K562 (cell line): Measurements from ENCODE around the gene HES5. TPM values are rescaled to one million over a fixed set of nuclear protein-coding genes. Genes with fewer than 3 reads are reported as not detected.

ENCODE experiments used
- BCL6 ChIP-seq: fragments of 250-450 bp; sonication (Bioruptor Pico); IDR thresholded peaks from 2 replicates; pipeline ENCODE4 v1.4.0; 2020
- BHLHE40 ChIP-seq: IDR thresholded peaks from 2 replicates; pipeline ENCODE4 v1.6.1; 2011; ENCODE audit warnings: low read length, improper control_type of control experiment
- CBFA2T2 ChIP-seq: fragments of 450-650 bp; conservative IDR thresholded peaks from 2 replicates; pipeline ENCODE4 v1.6.1; 2017; ENCODE audit warnings: mild to moderate bottlenecking
- CBFA2T3 ChIP-seq: fragments of 450-650 bp; IDR thresholded peaks from 2 replicates; pipeline ENCODE4 v1.6.1; 2017
- CCNT2 ChIP-seq: IDR thresholded peaks from 2 replicates; pipeline ENCODE4 v1.6.1; 2011; ENCODE audit warnings: borderline replicate concordance, low read depth, mild to moderate bottlenecking, moderate library complexity, mixed read lengths, low read length; ENCODE audit not compliant: insufficient read length; ENCODE audit errors: extremely low read depth
- E2F6 ChIP-seq, 2 experiments: IDR thresholded peaks; 2 replicates each; pipeline ENCODE4 v1.6.1; 2011; ENCODE audit warnings: borderline replicate concordance in 1 of 2, control low read depth in 1 of 2, low read depth in 1 of 2, low read length in 1 of 2, mild to moderate bottlenecking in 1 of 2, mixed read lengths in 1 of 2, moderate library complexity in 1 of 2; ENCODE audit not compliant: insufficient read depth in 1 of 2, insufficient read length in 1 of 2, poor library complexity in 1 of 2, severe bottlenecking in 1 of 2; ENCODE audit errors: extremely low read depth in 1 of 2
- HEY1 ChIP-seq: fragments of 250-450 bp; sonication (Bioruptor Pico); IDR thresholded peaks from 2 replicates; pipeline ENCODE4 v1.5.0; 2020; ENCODE audit warnings: mild to moderate bottlenecking, moderate library complexity, borderline replicate concordance
- NR4A1 ChIP-seq, 2 experiments: fragments of 250-450 bp in 1 of 2; fragments of 450-650 bp in 1 of 2; sonication (Bioruptor Pico) in 1 of 2; IDR thresholded peaks; 2 replicates each; pipeline versions ENCODE4 v1.4.0 to v1.6.1; 2016 to 2020; ENCODE audit warnings: mild to moderate bottlenecking in 2 of 2, missing compliant biosample characterization in 1 of 2, missing genetic modification characterization in 1 of 2, moderate library complexity in 1 of 2
- PYGO2 ChIP-seq: fragments of 450-650 bp; IDR thresholded peaks from 2 replicates; pipeline ENCODE4 v1.6.1; 2016; ENCODE audit warnings: mild to moderate bottlenecking, missing genetic modification characterization, moderate library complexity, missing compliant biosample characterization
- RBM39 ChIP-seq: fragments of 200-400 bp; formaldehyde crosslinking; optimal IDR thresholded peaks from 2 replicates; pipeline ENCODE3; 2018; ENCODE audit warnings: low read depth, low read length
- SMARCB1 ChIP-seq: IDR thresholded peaks from 2 replicates; pipeline ENCODE4 v1.6.1; 2011; ENCODE audit warnings: improper control_type of control experiment, low read depth; ENCODE audit not compliant: insufficient read length
- SMARCE1 ChIP-seq: fragments of 450-650 bp; IDR thresholded peaks from 2 replicates; pipeline ENCODE4 v1.7.1; 2016; ENCODE audit warnings: mild to moderate bottlenecking
- SNIP1 ChIP-seq: fragments of 450-650 bp; IDR thresholded peaks from 2 replicates; pipeline ENCODE4 v1.7.1; 2017; ENCODE audit warnings: low read depth, mild to moderate bottlenecking
- SOX6 ChIP-seq: fragments of 450-650 bp; IDR thresholded peaks from 2 replicates; pipeline ENCODE4 v1.6.1; 2014; ENCODE audit warnings: mild to moderate bottlenecking
- TOE1 ChIP-seq, 2 experiments: fragments of 450-650 bp in 1 of 2; sonication (generic) in 1 of 2; formaldehyde crosslinking in 1 of 2; IDR thresholded peaks; 2 replicates each; pipeline versions ENCODE4 v1.7.1 to v1.8.0; 2016 to 2022; ENCODE audit warnings: borderline replicate concordance in 2 of 2, mild to moderate bottlenecking in 2 of 2, antibody characterized with exemption in 1 of 2, inconsistent platforms in 1 of 2, low read depth in 1 of 2, missing genetic modification reagents in 1 of 2, moderate library complexity in 1 of 2
- USF1 ChIP-seq: sonication (generic); formaldehyde crosslinking; IDR thresholded peaks from 2 replicates; pipeline ENCODE4 v1.9.0; 2022; ENCODE audit warnings: mild to moderate bottlenecking, missing genetic modification reagents
- ZBTB17 ChIP-seq: fragments of 450-650 bp; formaldehyde crosslinking; IDR thresholded peaks from 2 replicates; pipeline ENCODE4 v1.4.0; 2020; ENCODE audit warnings: mild to moderate bottlenecking
- ZNF12 ChIP-seq: sonication (generic); formaldehyde crosslinking; IDR thresholded peaks from 2 replicates; pipeline ENCODE4 v1.4.0; 2020; ENCODE audit warnings: mild to moderate bottlenecking, missing genetic modification reagents
- ZNF311 ChIP-seq: fragments of 250-450 bp; sonication (Bioruptor Pico); IDR thresholded peaks from 2 replicates; pipeline ENCODE4 v1.4.0; 2020; ENCODE audit warnings: mild to moderate bottlenecking, moderate library complexity
- ZNF79 ChIP-seq: fragments of 250-450 bp; sonication (Bioruptor Pico); IDR thresholded peaks from 2 replicates; pipeline ENCODE4 v1.4.0; 2020; ENCODE audit warnings: low read depth, mild to moderate bottlenecking, moderate library complexity
- polyA plus RNA-seq, 8 experiments: library from polyadenylated mRNA; depleted of rRNA in 4 of 8; stranded (reverse) in 5 of 8; unstranded in 3 of 8; fragments of >200 nt; fragmentation: Nextera tagmentation in 2 of 8; fragmentation: Illumina TruSeq in 1 of 8; extraction: Ambion mirVana in 2 of 8; extraction: Trizol in 1 of 8; gene quantifications; 2 replicates each; pipeline versions ENCODE4 v1.2.1 to v1.2.3, GENCODE V29; 2011 to 2014; ENCODE audit warnings: inconsistent platforms in 1 of 8, missing spikeins in 1 of 8
- total RNA-seq, 7 experiments: library from RNA; depleted of rRNA in 6 of 7; stranded (reverse); fragments of >200 nt in 6 of 7; fragmentation: Illumina TruSeq in 2 of 7; extraction: Trizol in 2 of 7; gene quantifications; 2 replicates each; pipeline versions ENCODE4 v1.2.1 to v1.2.3, GENCODE V29; 2011 to 2021; ENCODE audit warnings: low replicate concordance in 1 of 7
- TF ChIP-seq, protein P1 (sequence below): fragments of 250-450 bp; sonication (Bioruptor Pico); IDR thresholded peaks from 2 replicates; pipeline ENCODE4 v1.4.0; 2020; ENCODE audit warnings: mild to moderate bottlenecking, moderate library complexity
- TF ChIP-seq, protein P2 (sequence below), 2 experiments: IDR thresholded peaks; 2 replicates each; pipeline ENCODE4 v1.6.1; 2012; ENCODE audit warnings: improper control_type of control experiment in 2 of 2, low read depth in 2 of 2, low read length in 2 of 2, borderline replicate concordance in 1 of 2

Gene HES5
- total and polyA plus RNA-seq, 9 of the 15 experiments (the other 6 are each of a cell fraction or from before 2014, with no cell fraction given) = not detected

DNA sequence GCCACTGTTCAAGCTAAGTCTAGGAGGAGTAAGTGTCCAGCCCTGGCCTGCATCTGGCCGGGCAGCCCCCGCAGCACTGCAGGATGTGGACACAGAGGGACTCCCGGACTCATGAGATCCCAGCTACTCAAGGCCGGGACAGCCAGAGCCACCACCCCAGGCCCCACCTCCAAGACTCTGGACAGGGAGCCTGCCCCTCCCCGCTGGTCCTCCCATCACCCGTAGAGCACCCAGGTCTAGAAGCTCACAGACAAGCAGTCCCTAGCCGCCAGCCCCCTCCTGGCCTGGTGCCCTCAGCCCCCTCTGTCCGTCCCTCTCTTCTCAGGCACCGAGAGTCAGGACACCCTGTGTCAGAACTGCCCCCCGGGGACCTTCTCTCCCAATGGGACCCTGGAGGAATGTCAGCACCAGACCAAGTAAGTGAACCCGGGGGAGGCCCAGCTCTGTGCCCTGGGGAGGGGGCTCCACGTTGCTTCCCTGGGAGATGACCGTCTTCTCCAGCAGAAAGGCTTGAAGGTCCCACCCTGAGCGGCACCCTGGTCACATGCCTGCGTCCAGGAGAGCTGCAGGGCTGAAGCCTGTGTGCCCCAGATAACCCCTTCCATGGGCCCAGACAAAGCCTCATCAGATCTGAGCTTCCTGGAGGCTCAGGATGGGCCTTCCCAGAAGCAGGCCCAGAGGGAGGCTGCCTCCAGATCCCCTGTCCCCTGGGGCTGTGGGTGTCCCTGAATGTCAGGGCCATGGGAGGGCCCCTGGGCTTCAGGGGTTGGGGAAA, 30.4 kb upstream of the HES5 start (continued):
- TF ChIP-seq, protein P1, sequence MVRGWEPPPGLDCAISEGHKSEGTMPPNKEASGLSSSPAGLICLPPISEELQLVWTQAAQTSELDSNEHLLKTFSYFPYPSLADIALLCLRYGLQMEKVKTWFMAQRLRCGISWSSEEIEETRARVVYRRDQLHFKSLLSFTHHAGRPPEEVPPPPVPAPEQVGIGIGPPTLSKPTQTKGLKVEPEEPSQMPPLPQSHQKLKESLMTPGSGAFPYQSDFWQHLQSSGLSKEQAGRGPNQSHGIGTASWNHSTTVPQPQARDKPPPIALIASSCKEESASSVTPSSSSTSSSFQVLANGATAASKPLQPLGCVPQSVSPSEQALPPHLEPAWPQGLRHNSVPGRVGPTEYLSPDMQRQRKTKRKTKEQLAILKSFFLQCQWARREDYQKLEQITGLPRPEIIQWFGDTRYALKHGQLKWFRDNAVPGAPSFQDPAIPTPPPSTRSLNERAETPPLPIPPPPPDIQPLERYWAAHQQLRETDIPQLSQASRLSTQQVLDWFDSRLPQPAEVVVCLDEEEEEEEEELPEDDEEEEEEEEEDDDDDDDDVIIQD = no peak
- TF ChIP-seq ZNF311 (CRISPR knock-in tag) (no peak), CCNT2 (no peak), SMARCB1 (no peak), ZNF12 (no peak), HEY1 (no peak), TOE1 (IDR thresholded peaks at IDR 0.05; ENCODE audit: borderline replicate concordance) (no peak), TOE1 (CRISPR knock-in tag; IDR thresholded peaks at IDR 0.05; ENCODE audit: borderline replicate concordance, low read depth) (no peak), CBFA2T2 (peak; percentile 33; the same call in 1 of the 2 replicates), CBFA2T3 (peak; percentile 58), E2F6 (IDR thresholded peaks at IDR 0.05; ENCODE audit: borderline replicate concordance in 1 of 2, extremely low read depth in 1 of 2, insufficient read depth in 1 of 2, insufficient read length in 1 of 2, low read depth in 1 of 2, low read length in 1 of 2, poor library complexity in 1 of 2, severe bottlenecking in 1 of 2) (no peak), ZBTB17 (CRISPR knock-in tag) (peak; percentile 38; the same call in 1 of the 2 replicates), NR4A1 (CRISPR knock-in tag; IDR thresholded peaks at IDR 0.05) (no peak), NR4A1 (tag; IDR thresholded peaks at IDR 0.05) (peak; percentile 59; the same call in 1 of the 2 replicates), BHLHE40 (peak; percentile 78), SMARCE1 (no peak), PYGO2 (tag) (no peak), SNIP1 (no peak), SOX6 (0 out of 2 replicates have a peak, but pooled peaks have one; percentile 29), RBM39 (no peak), BCL6 (no peak), USF1 (peak; percentile 63), ZNF79 (CRISPR knock-in tag) (no peak)
- TF ChIP-seq, protein P2, sequence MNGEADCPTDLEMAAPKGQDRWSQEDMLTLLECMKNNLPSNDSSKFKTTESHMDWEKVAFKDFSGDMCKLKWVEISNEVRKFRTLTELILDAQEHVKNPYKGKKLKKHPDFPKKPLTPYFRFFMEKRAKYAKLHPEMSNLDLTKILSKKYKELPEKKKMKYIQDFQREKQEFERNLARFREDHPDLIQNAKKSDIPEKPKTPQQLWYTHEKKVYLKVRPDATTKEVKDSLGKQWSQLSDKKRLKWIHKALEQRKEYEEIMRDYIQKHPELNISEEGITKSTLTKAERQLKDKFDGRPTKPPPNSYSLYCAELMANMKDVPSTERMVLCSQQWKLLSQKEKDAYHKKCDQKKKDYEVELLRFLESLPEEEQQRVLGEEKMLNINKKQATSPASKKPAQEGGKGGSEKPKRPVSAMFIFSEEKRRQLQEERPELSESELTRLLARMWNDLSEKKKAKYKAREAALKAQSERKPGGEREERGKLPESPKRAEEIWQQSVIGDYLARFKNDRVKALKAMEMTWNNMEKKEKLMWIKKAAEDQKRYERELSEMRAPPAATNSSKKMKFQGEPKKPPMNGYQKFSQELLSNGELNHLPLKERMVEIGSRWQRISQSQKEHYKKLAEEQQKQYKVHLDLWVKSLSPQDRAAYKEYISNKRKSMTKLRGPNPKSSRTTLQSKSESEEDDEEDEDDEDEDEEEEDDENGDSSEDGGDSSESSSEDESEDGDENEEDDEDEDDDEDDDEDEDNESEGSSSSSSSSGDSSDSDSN (IDR thresholded peaks at IDR 0.05; ENCODE audit: borderline replicate concordance in 1 of 2, low read depth in 2 of 2, low read length in 2 of 2) = peak; percentile 36 to 46; a peak in 1 of 4 replicates
